RWPE2 (cell line): ENCODE measurements around the gene GREB1L.

Experiments used
- ATAC-seq: fragments of 200-7000 bp; cut with Tn5 transposase; 3 replicates; pipeline ENCODE4 v1.9.1; 2021; ENCODE audit warnings: low read depth
- DNase-seq: peaks from one replicate; pipeline ENCODE4 v3.0.0-alpha.2; 2020; ENCODE audit warnings: low spot score
- H3K27ac ChIP-seq: fragments of 450-650 bp; 2 replicates; pipeline ENCODE4 v1.5.1; 2017; ENCODE audit warnings: mild to moderate bottlenecking; ENCODE audit not compliant: poor library complexity, severe bottlenecking
- H3K27me3 ChIP-seq: fragments of 250-450 bp; sonication (Bioruptor Pico); 2 replicates; pipeline ENCODE4 v1.5.1; 2021; ENCODE audit warnings: mild to moderate bottlenecking, moderate library complexity; ENCODE audit not compliant: insufficient read depth, poor library complexity, severe bottlenecking
- H3K36me3 ChIP-seq: fragments of 250-450 bp; sonication (Bioruptor Pico); 2 replicates; pipeline ENCODE4 v1.5.1; 2020; ENCODE audit warnings: low read depth, mild to moderate bottlenecking, moderate library complexity
- H3K4me1 ChIP-seq: fragments of 250-450 bp; sonication (Bioruptor Pico); 2 replicates; pipeline ENCODE4 v1.5.1; 2021; ENCODE audit warnings: mild to moderate bottlenecking, moderate library complexity; ENCODE audit not compliant: insufficient read depth, poor library complexity, severe bottlenecking
- H3K4me3 ChIP-seq: fragments of 250-450 bp; sonication (Bioruptor Pico); 2 replicates; pipeline ENCODE4 v1.5.1; 2021; ENCODE audit warnings: mild to moderate bottlenecking, moderate library complexity; ENCODE audit not compliant: severe bottlenecking
- H3K9me3 ChIP-seq: fragments of 250-450 bp; sonication (Bioruptor Pico); 2 replicates; pipeline ENCODE4 v1.5.1; 2021; ENCODE audit warnings: mild to moderate bottlenecking, moderate library complexity; ENCODE audit not compliant: severe bottlenecking
- TF ChIP-seq, protein P1 (sequence below): fragments of 450-650 bp; IDR thresholded peaks from one replicate; pipeline ENCODE4 v1.5.1; 2017; ENCODE audit warnings: mild to moderate bottlenecking, moderate library complexity; ENCODE audit not compliant: poor library complexity, severe bottlenecking

Gene GREB1L

GRCh38 chr18:21391074-21391673 is 149.1 kb downstream of the GREB1L start:
- DNase-seq (peak; percentile 62), ATAC-seq (peak; percentile 94)
- H3K36me3 ChIP-seq: no peaks in the 10 kb centered on the region
- H3K4me3 ChIP-seq: no peak overlapping the region
- TF ChIP-seq, protein P1, sequence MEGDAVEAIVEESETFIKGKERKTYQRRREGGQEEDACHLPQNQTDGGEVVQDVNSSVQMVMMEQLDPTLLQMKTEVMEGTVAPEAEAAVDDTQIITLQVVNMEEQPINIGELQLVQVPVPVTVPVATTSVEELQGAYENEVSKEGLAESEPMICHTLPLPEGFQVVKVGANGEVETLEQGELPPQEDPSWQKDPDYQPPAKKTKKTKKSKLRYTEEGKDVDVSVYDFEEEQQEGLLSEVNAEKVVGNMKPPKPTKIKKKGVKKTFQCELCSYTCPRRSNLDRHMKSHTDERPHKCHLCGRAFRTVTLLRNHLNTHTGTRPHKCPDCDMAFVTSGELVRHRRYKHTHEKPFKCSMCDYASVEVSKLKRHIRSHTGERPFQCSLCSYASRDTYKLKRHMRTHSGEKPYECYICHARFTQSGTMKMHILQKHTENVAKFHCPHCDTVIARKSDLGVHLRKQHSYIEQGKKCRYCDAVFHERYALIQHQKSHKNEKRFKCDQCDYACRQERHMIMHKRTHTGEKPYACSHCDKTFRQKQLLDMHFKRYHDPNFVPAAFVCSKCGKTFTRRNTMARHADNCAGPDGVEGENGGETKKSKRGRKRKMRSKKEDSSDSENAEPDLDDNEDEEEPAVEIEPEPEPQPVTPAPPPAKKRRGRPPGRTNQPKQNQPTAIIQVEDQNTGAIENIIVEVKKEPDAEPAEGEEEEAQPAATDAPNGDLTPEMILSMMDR: no peak
- peaks cover 24% of the 10 kb centered on the region for H3K4me1 ChIP-seq
- H3K27me3 ChIP-seq: no peaks in the 10 kb centered on the region
- peak overlapping the region; percentile 72 for H3K27ac ChIP-seq
- no peaks in the 10 kb centered on the region for H3K9me3 ChIP-seq

GRCh38 chr18:21393986-21394385 is 152.0 kb downstream of the GREB1L start:
- Histone ChIP-seq H3K9me3 (no peaks in the 10 kb centered on the region), H3K36me3 (no peaks in the 10 kb centered on the region), H3K27ac (no peak overlapping the region), H3K4me1 (peaks cover 24% of the 10 kb centered on the region), H3K27me3 (no peaks in the 10 kb centered on the region), H3K4me3 (no peak overlapping the region)
- TF ChIP-seq, protein P1: no peak
- no peak for ATAC-seq
- DNase-seq: no peak

GRCh38 chr18:21398121-21398520 is 156.1 kb downstream of the GREB1L start:
- H3K27me3 ChIP-seq: no peaks in the 10 kb centered on the region
- H3K4me3 ChIP-seq: no peak overlapping the region
- H3K27ac ChIP-seq: no peak overlapping the region
- no peaks in the 10 kb centered on the region for H3K4me1 ChIP-seq
- ATAC-seq (no peak), DNase-seq (no peak)
- TF ChIP-seq, protein P1: no peak
- no peaks in the 10 kb centered on the region for H3K36me3 ChIP-seq
- no peaks in the 10 kb centered on the region for H3K9me3 ChIP-seq

DNA sequence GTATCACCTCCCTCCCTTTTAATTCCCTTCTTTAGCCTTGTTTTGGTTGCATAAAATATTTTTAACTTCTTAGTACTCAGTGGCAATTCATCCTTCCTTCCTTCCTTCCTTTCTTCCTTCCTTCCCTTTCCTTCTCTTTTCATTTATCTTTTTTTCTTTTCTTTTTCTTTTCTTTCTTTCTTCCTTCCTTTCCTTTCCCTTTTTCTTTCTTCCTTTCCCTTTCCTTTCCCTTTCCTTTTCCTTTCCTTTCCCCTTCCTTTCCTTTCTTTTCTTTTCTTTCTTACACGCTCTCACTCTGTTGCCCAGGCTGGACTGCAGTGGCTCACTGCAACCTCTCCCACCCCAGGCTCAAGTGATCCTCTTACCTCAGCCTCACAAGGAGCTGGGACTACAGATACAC is 160.2 kb downstream of the GREB1L start:
- DNase-seq (no peak), ATAC-seq (no peak)
- no peaks in the 10 kb centered on the region for H3K36me3 ChIP-seq
- H3K4me1 ChIP-seq: no peaks in the 10 kb centered on the region
- TF ChIP-seq, protein P1: no peak
- H3K9me3 ChIP-seq: no peaks in the 10 kb centered on the region
- no peaks in the 10 kb centered on the region for H3K27me3 ChIP-seq
- no peak overlapping the region for H3K27ac ChIP-seq
- no peak overlapping the region for H3K4me3 ChIP-seq

DNA sequence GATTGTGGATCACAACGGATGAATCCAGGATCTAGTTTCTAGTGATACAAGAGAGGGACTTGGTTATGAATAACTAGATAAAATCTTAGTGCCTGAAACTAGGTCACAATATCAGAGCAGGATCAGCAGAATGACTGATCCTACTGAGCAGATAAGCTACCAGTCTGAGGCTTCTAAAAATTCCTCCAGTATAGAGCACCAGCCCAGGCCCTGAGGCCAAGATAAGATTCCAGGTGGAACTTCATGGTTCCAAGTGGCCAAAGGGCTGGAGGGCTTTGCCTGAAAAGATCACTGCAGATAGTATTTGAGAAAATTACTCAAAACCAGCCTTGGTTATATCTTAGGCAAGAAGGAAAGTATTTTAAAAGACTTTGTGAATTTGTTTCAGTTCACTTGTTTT is 162.4 kb downstream of the GREB1L start:
- Histone ChIP-seq H3K27me3 (no peaks in the 10 kb centered on the region), H3K9me3 (no peaks in the 10 kb centered on the region), H3K27ac (no peak overlapping the region), H3K4me1 (no peaks in the 10 kb centered on the region), H3K4me3 (no peak overlapping the region), H3K36me3 (no peaks in the 10 kb centered on the region)
- DNase-seq (no peak), ATAC-seq (no peak)
- TF ChIP-seq, protein P1: no peak
